ENCODE measurements around the gene ZSWIM1. TPM values are rescaled to one million over a fixed set of nuclear protein-coding genes. Genes with fewer than 3 reads are reported as not detected.

ZSWIM1 gene
- total and polyA plus RNA-seq, 2 of the 13 experiments (the other 11 are each of a cell fraction or from before 2014, with no cell fraction given) = 9.5 to 11.7 TPM

DNA sequence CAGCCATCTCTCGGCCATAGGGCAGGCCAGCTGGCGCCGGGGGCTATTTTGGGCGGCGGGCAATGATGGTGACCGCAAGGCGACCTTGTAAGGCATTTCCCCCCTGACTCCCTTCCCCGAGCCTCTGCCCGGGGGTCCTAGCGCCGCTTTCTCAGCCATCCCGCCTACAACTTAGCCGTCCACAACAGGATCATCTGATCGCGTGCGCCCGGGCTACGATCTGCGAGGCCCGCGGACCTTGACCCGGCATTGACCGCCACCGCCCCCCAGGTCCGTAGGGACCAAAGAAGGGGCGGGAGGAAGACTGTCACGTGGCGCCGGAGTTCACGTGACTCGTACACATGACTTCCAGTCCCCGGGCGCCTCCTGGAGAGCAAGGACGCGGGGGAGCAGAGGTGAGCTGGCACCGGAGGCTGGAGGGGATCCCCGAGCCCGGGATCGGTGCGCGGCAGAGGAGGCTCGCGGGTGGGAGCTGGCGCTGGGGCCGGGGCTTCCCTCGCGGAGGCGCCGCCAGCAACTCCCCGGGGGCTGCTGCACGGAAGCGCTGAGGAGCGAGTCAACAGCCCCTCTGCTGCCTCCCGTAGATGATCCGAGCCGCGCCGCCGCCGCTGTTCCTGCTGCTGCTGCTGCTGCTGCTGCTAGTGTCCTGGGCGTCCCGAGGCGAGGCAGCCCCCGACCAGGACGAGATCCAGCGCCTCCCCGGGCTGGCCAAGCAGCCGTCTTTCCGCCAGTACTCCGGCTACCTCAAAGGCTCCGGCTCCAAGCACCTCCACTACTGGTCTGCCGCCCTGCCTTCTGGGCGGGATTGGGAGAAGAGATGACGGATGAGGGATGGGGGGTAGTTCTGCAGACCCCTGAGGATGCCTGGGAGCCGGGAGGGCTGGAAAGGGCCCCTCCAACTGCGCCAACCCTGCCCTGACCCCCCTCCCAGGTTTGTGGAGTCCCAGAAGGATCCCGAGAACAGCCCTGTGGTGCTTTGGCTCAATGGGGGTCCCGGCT, 10.3 kb downstream of the ZSWIM1 start, which contains the start of the genes CTSA and NEURL2 (continued):
- TF ChIP-seq, protein P1, sequence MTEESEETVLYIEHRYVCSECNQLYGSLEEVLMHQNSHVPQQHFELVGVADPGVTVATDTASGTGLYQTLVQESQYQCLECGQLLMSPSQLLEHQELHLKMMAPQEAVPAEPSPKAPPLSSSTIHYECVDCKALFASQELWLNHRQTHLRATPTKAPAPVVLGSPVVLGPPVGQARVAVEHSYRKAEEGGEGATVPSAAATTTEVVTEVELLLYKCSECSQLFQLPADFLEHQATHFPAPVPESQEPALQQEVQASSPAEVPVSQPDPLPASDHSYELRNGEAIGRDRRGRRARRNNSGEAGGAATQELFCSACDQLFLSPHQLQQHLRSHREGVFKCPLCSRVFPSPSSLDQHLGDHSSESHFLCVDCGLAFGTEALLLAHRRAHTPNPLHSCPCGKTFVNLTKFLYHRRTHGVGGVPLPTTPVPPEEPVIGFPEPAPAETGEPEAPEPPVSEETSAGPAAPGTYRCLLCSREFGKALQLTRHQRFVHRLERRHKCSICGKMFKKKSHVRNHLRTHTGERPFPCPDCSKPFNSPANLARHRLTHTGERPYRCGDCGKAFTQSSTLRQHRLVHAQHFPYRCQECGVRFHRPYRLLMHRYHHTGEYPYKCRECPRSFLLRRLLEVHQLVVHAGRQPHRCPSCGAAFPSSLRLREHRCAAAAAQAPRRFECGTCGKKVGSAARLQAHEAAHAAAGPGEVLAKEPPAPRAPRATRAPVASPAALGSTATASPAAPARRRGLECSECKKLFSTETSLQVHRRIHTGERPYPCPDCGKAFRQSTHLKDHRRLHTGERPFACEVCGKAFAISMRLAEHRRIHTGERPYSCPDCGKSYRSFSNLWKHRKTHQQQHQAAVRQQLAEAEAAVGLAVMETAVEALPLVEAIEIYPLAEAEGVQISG (CRISPR knock-in tag; IDR thresholded peaks at IDR 0.05) = peak; percentile 96
- peak; percentile 96; the same call in 1 of the 2 replicates for TF ChIP-seq KDM5B (CRISPR knock-in tag; IDR thresholded peaks at IDR 0.05; ENCODE audit: borderline replicate concordance)
- TF ChIP-seq HCFC1 (IDR thresholded peaks at IDR 0.05; ENCODE audit: low read depth, low read length) = peak; percentile 70
- TF ChIP-seq, protein P2, sequence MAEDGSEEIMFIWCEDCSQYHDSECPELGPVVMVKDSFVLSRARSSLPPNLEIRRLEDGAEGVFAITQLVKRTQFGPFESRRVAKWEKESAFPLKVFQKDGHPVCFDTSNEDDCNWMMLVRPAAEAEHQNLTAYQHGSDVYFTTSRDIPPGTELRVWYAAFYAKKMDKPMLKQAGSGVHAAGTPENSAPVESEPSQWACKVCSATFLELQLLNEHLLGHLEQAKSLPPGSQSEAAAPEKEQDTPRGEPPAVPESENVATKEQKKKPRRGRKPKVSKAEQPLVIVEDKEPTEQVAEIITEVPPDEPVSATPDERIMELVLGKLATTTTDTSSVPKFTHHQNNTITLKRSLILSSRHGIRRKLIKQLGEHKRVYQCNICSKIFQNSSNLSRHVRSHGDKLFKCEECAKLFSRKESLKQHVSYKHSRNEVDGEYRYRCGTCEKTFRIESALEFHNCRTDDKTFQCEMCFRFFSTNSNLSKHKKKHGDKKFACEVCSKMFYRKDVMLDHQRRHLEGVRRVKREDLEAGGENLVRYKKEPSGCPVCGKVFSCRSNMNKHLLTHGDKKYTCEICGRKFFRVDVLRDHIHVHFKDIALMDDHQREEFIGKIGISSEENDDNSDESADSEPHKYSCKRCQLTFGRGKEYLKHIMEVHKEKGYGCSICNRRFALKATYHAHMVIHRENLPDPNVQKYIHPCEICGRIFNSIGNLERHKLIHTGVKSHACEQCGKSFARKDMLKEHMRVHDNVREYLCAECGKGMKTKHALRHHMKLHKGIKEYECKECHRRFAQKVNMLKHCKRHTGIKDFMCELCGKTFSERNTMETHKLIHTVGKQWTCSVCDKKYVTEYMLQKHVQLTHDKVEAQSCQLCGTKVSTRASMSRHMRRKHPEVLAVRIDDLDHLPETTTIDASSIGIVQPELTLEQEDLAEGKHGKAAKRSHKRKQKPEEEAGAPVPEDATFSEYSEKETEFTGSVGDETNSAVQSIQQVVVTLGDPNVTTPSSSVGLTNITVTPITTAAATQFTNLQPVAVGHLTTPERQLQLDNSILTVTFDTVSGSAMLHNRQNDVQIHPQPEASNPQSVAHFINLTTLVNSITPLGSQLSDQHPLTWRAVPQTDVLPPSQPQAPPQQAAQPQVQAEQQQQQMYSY (CRISPR knock-in tag; IDR thresholded peaks at IDR 0.05) = peak; percentile 82; the same call in 1 of the 2 replicates
- peak; percentile 99 for TF ChIP-seq RARG (CRISPR knock-in tag; IDR thresholded peaks at IDR 0.05; ENCODE audit: low read depth)
- TF ChIP-seq, protein P3, sequence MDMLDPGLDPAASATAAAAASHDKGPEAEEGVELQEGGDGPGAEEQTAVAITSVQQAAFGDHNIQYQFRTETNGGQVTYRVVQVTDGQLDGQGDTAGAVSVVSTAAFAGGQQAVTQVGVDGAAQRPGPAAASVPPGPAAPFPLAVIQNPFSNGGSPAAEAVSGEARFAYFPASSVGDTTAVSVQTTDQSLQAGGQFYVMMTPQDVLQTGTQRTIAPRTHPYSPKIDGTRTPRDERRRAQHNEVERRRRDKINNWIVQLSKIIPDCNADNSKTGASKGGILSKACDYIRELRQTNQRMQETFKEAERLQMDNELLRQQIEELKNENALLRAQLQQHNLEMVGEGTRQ (IDR thresholded peaks at IDR 0.05; ENCODE audit: low read depth, low read length) = peak; percentile 100
- TF ChIP-seq, protein P3 (CRISPR knock-in tag; IDR thresholded peaks at IDR 0.05; ENCODE audit: borderline replicate concordance) = peak; percentile 100
- peak; percentile 97 for TF ChIP-seq ZNF160 (CRISPR knock-in tag; IDR thresholded peaks at IDR 0.05)
- TF ChIP-seq SMAD1 (CRISPR knock-in tag; IDR thresholded peaks at IDR 0.05; ENCODE audit: borderline replicate concordance, low read depth) = peak; percentile 90; the same call in 1 of the 2 replicates
- TF ChIP-seq, protein P4, sequence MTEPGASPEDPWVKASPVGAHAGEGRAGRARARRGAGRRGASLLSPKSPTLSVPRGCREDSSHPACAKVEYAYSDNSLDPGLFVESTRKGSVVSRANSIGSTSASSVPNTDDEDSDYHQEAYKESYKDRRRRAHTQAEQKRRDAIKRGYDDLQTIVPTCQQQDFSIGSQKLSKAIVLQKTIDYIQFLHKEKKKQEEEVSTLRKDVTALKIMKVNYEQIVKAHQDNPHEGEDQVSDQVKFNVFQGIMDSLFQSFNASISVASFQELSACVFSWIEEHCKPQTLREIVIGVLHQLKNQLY (CRISPR knock-in tag; IDR thresholded peaks at IDR 0.05) = peak; percentile 99
- no peak for TF ChIP-seq PRPF4 (IDR thresholded peaks at IDR 0.05; ENCODE audit: low read depth, low read length, poor library complexity, severe bottlenecking)
- TF ChIP-seq, protein P5, sequence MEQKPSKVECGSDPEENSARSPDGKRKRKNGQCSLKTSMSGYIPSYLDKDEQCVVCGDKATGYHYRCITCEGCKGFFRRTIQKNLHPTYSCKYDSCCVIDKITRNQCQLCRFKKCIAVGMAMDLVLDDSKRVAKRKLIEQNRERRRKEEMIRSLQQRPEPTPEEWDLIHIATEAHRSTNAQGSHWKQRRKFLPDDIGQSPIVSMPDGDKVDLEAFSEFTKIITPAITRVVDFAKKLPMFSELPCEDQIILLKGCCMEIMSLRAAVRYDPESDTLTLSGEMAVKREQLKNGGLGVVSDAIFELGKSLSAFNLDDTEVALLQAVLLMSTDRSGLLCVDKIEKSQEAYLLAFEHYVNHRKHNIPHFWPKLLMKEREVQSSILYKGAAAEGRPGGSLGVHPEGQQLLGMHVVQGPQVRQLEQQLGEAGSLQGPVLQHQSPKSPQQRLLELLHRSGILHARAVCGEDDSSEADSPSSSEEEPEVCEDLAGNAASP (CRISPR knock-in tag; IDR thresholded peaks at IDR 0.05; ENCODE audit: borderline replicate concordance) = peak; percentile 98
- TF ChIP-seq FOXO1 (CRISPR knock-in tag; IDR thresholded peaks at IDR 0.05) = peak; percentile 96
- TF ChIP-seq, protein P6, sequence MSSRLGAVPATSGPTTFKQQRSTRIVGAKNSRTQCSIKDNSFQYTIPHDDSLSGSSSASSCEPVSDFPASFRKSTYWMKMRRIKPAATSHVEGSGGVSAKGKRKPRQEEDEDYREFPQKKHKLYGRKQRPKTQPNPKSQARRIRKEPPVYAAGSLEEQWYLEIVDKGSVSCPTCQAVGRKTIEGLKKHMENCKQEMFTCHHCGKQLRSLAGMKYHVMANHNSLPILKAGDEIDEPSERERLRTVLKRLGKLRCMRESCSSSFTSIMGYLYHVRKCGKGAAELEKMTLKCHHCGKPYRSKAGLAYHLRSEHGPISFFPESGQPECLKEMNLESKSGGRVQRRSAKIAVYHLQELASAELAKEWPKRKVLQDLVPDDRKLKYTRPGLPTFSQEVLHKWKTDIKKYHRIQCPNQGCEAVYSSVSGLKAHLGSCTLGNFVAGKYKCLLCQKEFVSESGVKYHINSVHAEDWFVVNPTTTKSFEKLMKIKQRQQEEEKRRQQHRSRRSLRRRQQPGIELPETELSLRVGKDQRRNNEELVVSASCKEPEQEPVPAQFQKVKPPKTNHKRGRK (CRISPR knock-in tag; IDR thresholded peaks at IDR 0.05) = no peak
